Kidney epithelial cell (primary cell): ENCODE results near the gene HLA-DMB. TPM values are rescaled to one million over a fixed set of nuclear protein-coding genes. Genes with fewer than 3 reads are reported as not detected.

Source experiments
- DNase-seq: peaks from one replicate; pipeline ENCODE4 v3.0.0-alpha.2; 2010; ENCODE audit warnings: low read depth
- H3K27me3 ChIP-seq: 2 replicates; pipeline ENCODE4 v1.6.0; 2011; ENCODE audit warnings: low read length; ENCODE audit not compliant: control insufficient read depth, insufficient read depth
- H3K36me3 ChIP-seq: 2 replicates; pipeline ENCODE4 v1.5.1; 2011; ENCODE audit warnings: low read length; ENCODE audit not compliant: control insufficient read depth, insufficient read depth
- H3K4me3 ChIP-seq: 2 replicates; pipeline ENCODE4 v1.5.1; 2011; ENCODE audit warnings: low read depth, mild to moderate bottlenecking, control low read depth, low read length
- CTCF ChIP-seq: IDR thresholded peaks from 2 replicates; pipeline ENCODE4 v1.5.1; 2011; ENCODE audit warnings: mild to moderate bottlenecking, moderate library complexity, low read length, control low read depth, inconsistent platforms; ENCODE audit not compliant: insufficient read depth, poor library complexity, severe bottlenecking
- total RNA-seq: library from RNA; depleted of rRNA; stranded (reverse); fragments of >200 nt; gene quantifications from 2 replicates; pipeline ENCODE4 v1.2.3, GENCODE V29; 2015

Gene HLA-DMB
- total RNA-seq, 1 donor from 2014 or later = 1.0 TPM

- H3K27me3 ChIP-seq = no peaks in the 10 kb centered on the region
- H3K36me3 ChIP-seq = peaks cover 9% of the 10 kb centered on the region
- peak overlapping the region; percentile 64 for H3K4me3 ChIP-seq
- TF ChIP-seq CTCF = peak; percentile 6
- DNase-seq = peak; percentile 77
Observed at GRCh38 chr6:32969685-32970412, 29.0 kb upstream of the HLA-DMB start.

- no peaks in the 10 kb centered on the region for H3K27me3 ChIP-seq
- TF ChIP-seq CTCF = no peak
- H3K36me3 ChIP-seq = peaks cover 5% of the 10 kb centered on the region
- peak overlapping the region; percentile 64 for H3K4me3 ChIP-seq
- DNase-seq = no peak
Observed at GRCh38 chr6:32968867-32969684, 28.2 kb upstream of the HLA-DMB start.

DNA sequence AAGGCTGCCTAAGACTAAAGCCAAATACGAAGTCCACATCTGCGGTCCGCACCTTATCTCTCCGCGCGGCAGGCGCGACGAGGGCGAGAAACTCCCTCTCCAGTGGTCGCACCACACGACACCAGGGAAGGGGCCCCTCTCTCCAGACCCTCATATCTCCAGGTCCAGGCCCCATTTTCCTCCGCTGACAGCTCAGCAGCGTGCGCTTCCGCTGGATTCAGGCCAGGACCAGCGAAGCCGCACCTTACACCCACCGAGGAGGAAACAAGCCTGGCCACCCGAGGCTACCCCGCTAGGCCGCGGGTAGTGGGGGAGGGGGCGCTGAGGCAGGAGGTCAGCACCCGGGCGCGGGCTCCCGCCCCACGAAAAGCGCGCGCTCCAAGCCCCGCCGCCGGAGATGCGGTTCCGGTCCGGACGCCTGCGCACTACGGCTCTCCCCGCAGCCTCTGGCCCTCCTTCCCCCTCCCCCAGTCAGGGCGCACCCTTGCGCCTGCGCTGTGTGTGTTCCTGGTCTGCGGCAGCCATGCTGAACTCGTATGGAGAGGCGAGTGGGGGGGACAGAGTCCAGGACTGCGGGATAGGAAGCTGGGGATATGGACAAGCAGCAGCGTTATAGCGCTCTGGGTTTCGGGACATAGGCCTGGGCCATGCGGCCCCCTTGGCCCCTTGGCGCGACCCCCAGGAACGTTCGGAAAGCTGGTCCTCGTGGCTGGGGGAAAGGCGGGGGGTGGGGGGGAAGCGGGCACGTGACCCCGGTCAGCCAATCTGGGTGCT is 27.5 kb upstream of the HLA-DMB start, which contains the start of gene BRD2:
BRD2 (plus strand) TSS at position 502 of the 774 bp plus-strand sequence. CDS start 4,305 bp downstream, outside the sequence.
- H3K4me3 ChIP-seq = peak within 1 kb of the TSS; percentile 64
- DNase-seq = peak; percentile 69
- peaks cover 5% of the 10 kb centered on the region for H3K36me3 ChIP-seq
- no peak for TF ChIP-seq CTCF
- H3K27me3 ChIP-seq = no peaks in the 10 kb centered on the region

- H3K27me3 ChIP-seq = no peaks in the 10 kb centered on the region
- H3K36me3 ChIP-seq = no peaks in the 10 kb centered on the region
- TF ChIP-seq CTCF = peak; percentile 62
- DNase-seq = no peak
- peak overlapping the region; percentile 64 for H3K4me3 ChIP-seq
Observed at GRCh38 chr6:32967151-32968091, 26.6 kb upstream of the HLA-DMB start.

DNA sequence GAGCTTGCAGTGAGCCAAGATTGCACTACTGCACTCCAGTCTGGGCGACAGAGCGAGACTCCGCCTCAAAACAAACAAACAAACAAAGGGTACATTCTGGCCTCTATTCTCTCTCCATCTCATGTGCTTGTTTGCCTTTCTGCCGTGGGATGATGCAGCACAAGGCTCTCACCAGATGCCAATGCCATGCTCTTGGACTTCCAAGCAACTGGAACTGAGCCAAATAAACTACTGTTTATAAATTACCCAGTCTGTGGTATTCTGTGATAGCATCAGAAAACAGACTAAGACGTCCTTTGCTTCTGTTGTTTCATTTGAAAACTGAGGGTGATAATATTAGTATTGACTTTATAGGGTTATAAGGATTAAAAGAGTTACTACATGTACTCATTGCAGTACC is 23.9 kb upstream of the HLA-DMB start:
- TF ChIP-seq CTCF = no peak
- no peaks in the 10 kb centered on the region for H3K36me3 ChIP-seq
- no peaks in the 10 kb centered on the region for H3K27me3 ChIP-seq
- H3K4me3 ChIP-seq = no peak overlapping the region
- DNase-seq = no peak
